SHP77 treated with DMSO at 0.1 percent for 48 hours (cell line): ENCODE measurements around the gene TRAF7.
A peak's percentile ranks its signal among the peaks of the same experiment; 100 is the strongest.

Experiments used
- DNase-seq: peaks from one replicate; lab custom pipeline; 2025; lab: John Stamatoyannopoulos, UW

Gene TRAF7

GRCh38 chr16:2147981-2148671 lies 7.5 kb upstream of the TRAF7 start, which contains the start of gene RAB26:
Gene RAB26, plus strand, starts transcription at chr16:2148625. Its CDS starts 159 bp downstream, at chr16:2148784.
- peak; percentile 80 for DNase-seq

GRCh38 chr16:2148714-2149629 lies 6.6 kb upstream of the TRAF7 start:
- DNase-seq, result no peak

GRCh38 chr16:2149630-2150417 lies 5.8 kb upstream of the TRAF7 start:
- no peak for DNase-seq

- peak; percentile 53 for DNase-seq
These were observed 5.0 kb upstream of the TRAF7 start for GRCh38 chr16:2150418-2151187.

- DNase-seq, result no peak
These were observed 4.1 kb upstream of the TRAF7 start for GRCh38 chr16:2151188-2152091.

GRCh38 chr16:2152695-2153506 lies 2.7 kb upstream of the TRAF7 start:
- no peak for DNase-seq

GRCh38 chr16:2154533-2155090 lies 970 bp upstream of the TRAF7 start:
- DNase-seq, result no peak

- no peak for DNase-seq
These were observed 631 bp downstream of the TRAF7 start for GRCh38 chr16:2155977-2156848.

- DNase-seq, result no peak
These were observed 1.3 kb downstream of the TRAF7 start for GRCh38 chr16:2156849-2157224.

GRCh38 chr16:2157480-2158261 lies 2.1 kb downstream of the TRAF7 start:
- no peak for DNase-seq

GRCh38 chr16:2158262-2158638 lies 2.7 kb downstream of the TRAF7 start:
- no peak for DNase-seq

GRCh38 chr16:2159175-2159838 lies 3.7 kb downstream of the TRAF7 start:
- no peak for DNase-seq

GRCh38 chr16:2160915-2161551 lies 5.5 kb downstream of the TRAF7 start:
- no peak for DNase-seq

GRCh38 chr16:2161911-2162310 lies 6.3 kb downstream of the TRAF7 start:
- no peak for DNase-seq

- no peak for DNase-seq
These were observed 7.1 kb downstream of the TRAF7 start for GRCh38 chr16:2162676-2163118.

- no peak for DNase-seq
These were observed 7.8 kb downstream of the TRAF7 start for GRCh38 chr16:2163211-2163881.
